Stimulated activated CD4-positive, alpha-beta T cell treated with anti-CD3 and anti-CD28 coated beads, Interleukin-1b, Interleukin-23, amount 100 ng/mL, for 4 hours (primary cell): ENCODE results near the gene ERICH4.
A peak's percentile ranks its signal among the peaks of the same experiment; 100 is the strongest.
"Not testable (repeated sequence)": the region's sequence is repeated elsewhere in the genome, so short reads cannot be mapped to it uniquely, and the experiment has no call there.

Experiments
- DNase-seq, 2 donors: peaks; one replicate each; pipeline ENCODE4 v3.0.0-alpha.2; 2020; ENCODE audit warnings: low read depth in 2 of 2

Gene ERICH4

GRCh38 chr19:41442473-41443355, at the start of gene ERICH4:
TSS of gene ERICH4 (plus strand) at chr19:41443156. CDS start at chr19:41443170, 14 bp downstream.
- DNase-seq = no peak

- no peak for DNase-seq
Observed at GRCh38 chr19:41395355-41395754, 47.6 kb upstream of the ERICH4 start.

- peak; percentile 97 to 98 for DNase-seq
Observed at GRCh38 chr19:41397086-41398049, 45.6 kb upstream of the ERICH4 start, which contains the start of the genes BCKDHA and EXOSC5. TSS of gene BCKDHA (plus strand) at chr19:41397818. CDS start at chr19:41397828, 10 bp downstream. TSS of gene EXOSC5 (minus strand) at chr19:41397359. CDS start at chr19:41397328, 31 bp downstream.

GRCh38 chr19:41398050-41398418, 44.9 kb upstream of the ERICH4 start:
- DNase-seq = no peak

- no peak for DNase-seq
Observed at GRCh38 chr19:41398598-41398997, 44.4 kb upstream of the ERICH4 start.

- DNase-seq = no peak
Observed at GRCh38 chr19:41399091-41399490, 43.9 kb upstream of the ERICH4 start.

GRCh38 chr19:41399525-41399924, 43.4 kb upstream of the ERICH4 start:
- no peak for DNase-seq

- no peak for DNase-seq
Observed at GRCh38 chr19:41401483-41401882, 41.5 kb upstream of the ERICH4 start.

- DNase-seq = no peak
Observed at GRCh38 chr19:41402010-41402409, 40.9 kb upstream of the ERICH4 start.

GRCh38 chr19:41403181-41403970, 39.6 kb upstream of the ERICH4 start:
- no peak for DNase-seq

- DNase-seq = no peak
Observed at GRCh38 chr19:41405776-41406175, 37.2 kb upstream of the ERICH4 start.

- no peak for DNase-seq
Observed at GRCh38 chr19:41407271-41407670, 35.7 kb upstream of the ERICH4 start.

GRCh38 chr19:41408256-41408655, 34.7 kb upstream of the ERICH4 start:
- no peak for DNase-seq

- DNase-seq = not testable (repeated sequence)
Observed at GRCh38 chr19:41408846-41409245, 34.1 kb upstream of the ERICH4 start.

GRCh38 chr19:41409288-41409687, 33.7 kb upstream of the ERICH4 start:
- no peak for DNase-seq

GRCh38 chr19:41410336-41411054, 32.5 kb upstream of the ERICH4 start:
- no peak for DNase-seq

GRCh38 chr19:41411100-41411967, 31.6 kb upstream of the ERICH4 start:
- no peak for DNase-seq

- no peak for DNase-seq
Observed at GRCh38 chr19:41411968-41412265, 31.0 kb upstream of the ERICH4 start.

- no peak for DNase-seq
Observed at GRCh38 chr19:41412953-41413352, 30.0 kb upstream of the ERICH4 start.

GRCh38 chr19:41413947-41414346, 29.0 kb upstream of the ERICH4 start:
- DNase-seq = no peak
